ENCODE measurements around the gene CYP4F2. TPM values are rescaled to one million over a fixed set of nuclear protein-coding genes. Genes with fewer than 3 reads are reported as not detected.
"Not testable (repeated sequence)": the region's sequence is repeated elsewhere in the genome, so short reads cannot be mapped to it uniquely, and the experiment has no call there.

The CYP4F2 gene
- polyA plus RNA-seq, 1 donor from 2014 or later: not detected

DNA sequence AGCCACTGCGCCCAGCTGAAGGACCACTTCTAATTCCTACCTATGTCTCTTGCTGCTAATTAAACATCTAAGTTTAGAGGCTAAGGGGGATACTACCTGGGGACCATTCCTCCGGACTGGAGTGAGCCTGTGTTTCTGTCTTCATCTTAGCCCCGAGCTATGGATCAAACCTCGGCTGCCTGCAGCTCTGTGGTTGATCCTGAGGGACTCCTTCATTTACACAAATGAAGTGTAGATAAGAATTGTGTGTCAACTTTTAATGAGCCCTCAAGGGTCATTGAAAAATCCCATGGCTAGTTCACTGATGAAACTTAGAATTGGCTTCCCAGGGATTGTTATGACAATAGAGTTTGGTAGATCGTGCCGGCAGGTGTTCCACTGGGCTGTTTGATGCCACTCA, 51.0 kb downstream of the CYP4F2 start:
- H3K9me3 Mint-ChIP-seq: peaks cover 0 to 1% (median 0%) of the 10 kb centered on the region in 3 donors
- H3K4me1 Mint-ChIP-seq: peaks cover 0 to 6% (median 0%) of the 10 kb centered on the region in 3 donors
- no peak overlapping the region for H3K4me3 Mint-ChIP-seq
- H3K36me3 Mint-ChIP-seq: peaks cover 2% of the 10 kb centered on the region
- no peak overlapping the region for H3K27ac Mint-ChIP-seq
- peaks cover 20% of the 10 kb centered on the region for H3K27me3 Mint-ChIP-seq

DNA sequence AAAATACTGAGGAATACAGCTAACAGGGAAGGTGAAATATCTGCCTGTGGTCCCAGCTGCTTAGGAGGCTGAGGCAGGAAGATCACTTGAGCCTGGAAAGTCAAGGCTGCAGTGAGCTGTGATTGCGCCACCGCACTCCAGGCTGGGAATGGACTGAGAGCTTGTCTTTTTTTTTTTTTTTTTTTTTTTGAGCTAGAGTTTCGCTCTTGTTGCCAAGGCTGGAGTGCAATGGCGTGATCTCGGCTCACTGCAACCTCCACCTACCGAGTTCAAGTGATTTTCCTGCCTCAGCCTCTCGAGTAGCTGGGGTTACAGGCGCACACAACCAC, 54.0 kb downstream of the CYP4F2 start:
- not testable (repeated sequence) for H3K36me3 Mint-ChIP-seq, H3K27ac Mint-ChIP-seq, H3K4me3 Mint-ChIP-seq

DNA sequence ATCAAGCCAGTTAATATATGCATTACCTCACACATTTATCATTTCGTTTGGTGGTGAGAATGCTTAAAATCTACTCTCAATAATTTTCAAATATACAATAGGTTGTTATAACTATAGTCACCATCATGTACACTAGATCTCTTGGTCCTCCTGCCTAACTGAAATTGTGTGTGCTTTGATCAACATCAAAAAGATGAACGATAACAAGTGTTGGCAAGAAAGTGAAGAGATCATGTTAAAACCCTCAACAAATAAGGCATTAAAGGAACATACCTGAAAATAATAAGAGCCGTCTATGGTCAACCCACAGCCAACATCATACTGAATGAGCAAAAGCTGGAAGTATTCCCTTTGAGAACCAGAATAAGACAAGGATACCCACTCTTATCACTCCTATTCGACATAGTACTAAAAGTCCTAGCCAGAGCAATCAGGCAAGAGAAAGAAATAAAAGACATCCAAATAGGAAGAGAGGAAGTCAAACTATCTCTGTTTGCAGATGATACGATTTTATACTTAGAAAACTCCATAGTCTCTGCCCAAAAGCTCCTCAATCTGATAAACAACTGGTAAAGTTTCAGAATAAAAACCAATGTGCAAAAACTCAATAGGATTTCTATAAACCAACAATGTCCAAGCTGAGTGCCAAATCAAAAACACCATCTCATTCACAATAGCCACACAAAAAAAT, 54.5 kb downstream of the CYP4F2 start:
- no peak overlapping the region for H3K4me3 Mint-ChIP-seq

More for the DNA sequence above, 54.0 kb downstream of the CYP4F2 start:
- H3K27me3 Mint-ChIP-seq: peaks cover 21% of the 10 kb centered on the region
- not testable (repeated sequence) for H3K9me3 Mint-ChIP-seq, H3K4me1 Mint-ChIP-seq

DNA sequence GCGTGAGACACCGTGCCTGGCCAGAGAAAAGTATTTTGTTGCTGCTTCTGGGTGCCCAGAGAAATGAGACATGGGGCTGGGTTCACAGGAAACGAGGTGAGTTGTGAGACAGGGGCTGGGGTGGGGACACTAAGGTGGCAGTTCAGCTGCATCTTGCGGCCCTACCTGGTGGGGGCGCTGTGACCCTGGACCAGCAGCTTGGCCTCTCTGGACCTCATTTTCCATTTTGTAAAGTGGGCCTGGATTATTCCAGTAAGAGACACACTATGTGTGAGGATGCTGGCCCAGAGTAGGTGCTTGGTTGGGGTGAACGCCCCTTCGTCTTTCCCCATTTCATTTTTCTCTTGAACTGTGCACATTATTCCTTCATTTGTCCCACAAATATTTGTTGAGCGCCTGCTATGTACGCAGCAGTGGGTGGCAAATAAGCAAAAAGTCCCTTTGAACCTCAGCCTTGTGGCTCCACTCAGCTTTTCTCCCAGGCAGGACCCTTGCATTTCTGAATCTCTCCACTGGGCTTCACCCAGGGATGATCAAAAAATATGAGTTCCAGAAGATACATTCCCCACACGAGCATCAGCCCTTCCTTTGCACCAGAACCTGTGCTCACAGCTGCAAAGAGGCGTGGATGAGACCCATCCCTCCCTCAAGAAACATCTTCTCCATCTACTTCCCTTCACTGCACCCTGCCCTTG, 55.9 kb downstream of the CYP4F2 start:
- peak overlapping the region in 1 of 4 donors; percentile 30 for H3K4me3 Mint-ChIP-seq
- H3K27ac Mint-ChIP-seq: peak overlapping the region in 1 of 3 donors; percentile 19
- H3K4me1 Mint-ChIP-seq: peaks cover 4 to 14% (median 5%) of the 10 kb centered on the region in 3 donors
- peaks cover 0 to 1% (median 0%) of the 10 kb centered on the region in 3 donors for H3K9me3 Mint-ChIP-seq
- H3K36me3 Mint-ChIP-seq: peaks cover 2% of the 10 kb centered on the region
- H3K27me3 Mint-ChIP-seq: peaks cover 19% of the 10 kb centered on the region

More for the DNA sequence above, 54.5 kb downstream of the CYP4F2 start:
- Mint-ChIP-seq H3K9me3 (peaks cover 0 to 1% (median 0%) of the 10 kb centered on the region in 3 donors), H3K27me3 (peaks cover 21% of the 10 kb centered on the region), H3K4me1 (peaks cover 0 to 6% (median 0%) of the 10 kb centered on the region in 3 donors), H3K27ac (no peak overlapping the region), H3K36me3 (peaks cover 2% of the 10 kb centered on the region)

DNA sequence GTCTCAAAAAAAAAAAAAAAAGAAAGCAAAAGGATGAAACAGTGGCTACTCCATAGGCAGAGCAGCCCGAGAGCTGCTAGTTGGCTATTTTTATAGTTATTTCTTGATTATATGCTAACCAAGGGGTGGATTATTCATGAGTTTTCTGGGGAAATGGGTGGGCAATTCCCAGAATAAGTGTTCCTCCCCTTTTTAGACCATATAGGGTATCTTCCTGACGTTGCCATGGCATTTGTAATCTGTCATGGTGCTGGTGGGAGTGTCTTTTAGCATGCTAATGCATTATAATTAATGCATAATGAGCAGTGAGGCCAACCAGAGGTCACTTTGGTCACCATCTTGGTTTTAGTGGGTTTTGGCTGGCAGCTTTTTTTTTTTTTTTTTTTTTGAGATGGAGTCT, 57.0 kb downstream of the CYP4F2 start:
- Mint-ChIP-seq H3K9me3 (peaks cover 0 to 1% (median 0%) of the 10 kb centered on the region in 3 donors), H3K27me3 (peaks cover 13% of the 10 kb centered on the region), H3K36me3 (peaks cover 2% of the 10 kb centered on the region), H3K4me3 (no peak overlapping the region), H3K27ac (no peak overlapping the region), H3K4me1 (peaks cover 10 to 16% (median 10%) of the 10 kb centered on the region in 3 donors)

DNA sequence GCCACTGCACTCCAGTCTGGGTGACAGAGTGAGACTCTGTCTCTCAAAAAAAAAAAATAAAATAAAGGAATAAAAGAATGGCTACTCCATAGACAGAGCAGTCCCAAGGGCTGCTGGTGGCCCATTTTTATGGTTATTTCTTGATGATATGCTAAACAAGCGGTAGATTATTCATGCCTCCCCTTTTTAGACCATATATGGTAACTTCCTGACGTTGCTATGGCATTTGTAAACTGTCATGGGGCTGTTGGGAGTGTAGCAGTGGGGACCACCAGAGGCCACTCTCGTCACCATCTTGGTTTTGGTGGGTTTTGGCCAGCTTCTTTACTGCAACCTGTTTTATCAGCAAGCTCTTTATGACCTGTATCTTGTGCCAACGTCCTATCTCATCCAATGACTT, 58.0 kb downstream of the CYP4F2 start:
- H3K4me1 Mint-ChIP-seq: peaks cover 12 to 19% (median 12%) of the 10 kb centered on the region in 3 donors
- peaks cover 12% of the 10 kb centered on the region for H3K27me3 Mint-ChIP-seq
- peak overlapping the region in 2 of 4 donors; percentile 36 to 49 for H3K4me3 Mint-ChIP-seq
- H3K27ac Mint-ChIP-seq, H3K9me3 Mint-ChIP-seq, H3K36me3 Mint-ChIP-seq: not testable (repeated sequence)

DNA sequence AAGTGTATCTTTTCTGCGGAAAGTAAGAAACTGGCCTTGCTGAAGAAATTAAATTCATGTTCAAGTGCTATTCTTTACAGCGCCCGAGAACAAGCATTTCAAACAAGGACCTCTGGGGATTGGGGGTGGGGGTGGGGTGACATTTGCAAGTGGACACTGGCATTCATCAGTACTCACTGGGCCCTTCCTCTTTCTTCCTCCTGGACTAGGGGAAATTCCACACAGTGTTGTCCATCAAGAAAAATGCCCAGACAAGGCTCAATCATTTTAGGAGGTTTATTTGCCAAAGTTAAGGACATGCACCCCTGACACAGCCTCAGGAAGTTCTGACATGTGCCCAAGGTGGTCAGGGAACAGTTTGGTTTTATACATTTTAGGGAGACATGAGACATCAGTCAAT, 59.5 kb downstream of the CYP4F2 start:
- Mint-ChIP-seq H3K27me3 (peaks cover 5% of the 10 kb centered on the region), H3K36me3 (no peaks in the 10 kb centered on the region), H3K9me3 (no peaks in the 10 kb centered on the region), H3K4me1 (peaks cover 12 to 14% (median 12%) of the 10 kb centered on the region in 3 donors), H3K27ac (no peak overlapping the region), H3K4me3 (peak overlapping the region in 2 of 4 donors; percentile 17 to 81)

DNA sequence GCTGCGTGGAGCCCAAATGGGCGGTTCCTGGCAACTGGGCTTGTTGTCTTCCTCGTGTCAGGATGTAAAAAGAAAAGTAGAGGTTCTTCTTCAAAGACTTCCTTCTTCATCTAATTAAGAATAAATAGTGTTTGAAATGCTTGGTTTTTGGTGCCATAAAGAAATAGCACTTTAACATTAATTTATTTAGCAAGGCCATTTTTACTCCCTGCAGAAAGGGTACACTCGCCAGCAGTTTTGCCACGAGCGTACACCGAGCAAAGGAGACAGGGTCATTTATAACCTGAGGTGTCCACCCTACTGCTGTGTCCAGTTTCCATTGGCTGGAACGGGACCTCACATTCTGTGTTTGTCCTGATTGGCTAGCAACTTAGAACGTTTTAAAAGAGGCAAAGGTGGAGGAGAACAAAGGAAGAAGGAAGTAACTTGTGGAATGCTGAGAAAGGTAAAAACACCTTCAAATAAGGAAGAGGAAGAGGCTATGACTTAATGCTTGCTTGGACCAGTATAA, 60.6 kb downstream of the CYP4F2 start:
- Mint-ChIP-seq H3K27ac (peak overlapping the region; percentile 95 to 98 (median 97)), H3K4me3 (peak overlapping the region in 3 of 4 donors; percentile 87 to 99 (median 98)), H3K27me3 (peaks cover 3% of the 10 kb centered on the region), H3K9me3 (no peaks in the 10 kb centered on the region), H3K36me3 (no peaks in the 10 kb centered on the region), H3K4me1 (peaks cover 12 to 13% (median 12%) of the 10 kb centered on the region in 3 donors)

DNA sequence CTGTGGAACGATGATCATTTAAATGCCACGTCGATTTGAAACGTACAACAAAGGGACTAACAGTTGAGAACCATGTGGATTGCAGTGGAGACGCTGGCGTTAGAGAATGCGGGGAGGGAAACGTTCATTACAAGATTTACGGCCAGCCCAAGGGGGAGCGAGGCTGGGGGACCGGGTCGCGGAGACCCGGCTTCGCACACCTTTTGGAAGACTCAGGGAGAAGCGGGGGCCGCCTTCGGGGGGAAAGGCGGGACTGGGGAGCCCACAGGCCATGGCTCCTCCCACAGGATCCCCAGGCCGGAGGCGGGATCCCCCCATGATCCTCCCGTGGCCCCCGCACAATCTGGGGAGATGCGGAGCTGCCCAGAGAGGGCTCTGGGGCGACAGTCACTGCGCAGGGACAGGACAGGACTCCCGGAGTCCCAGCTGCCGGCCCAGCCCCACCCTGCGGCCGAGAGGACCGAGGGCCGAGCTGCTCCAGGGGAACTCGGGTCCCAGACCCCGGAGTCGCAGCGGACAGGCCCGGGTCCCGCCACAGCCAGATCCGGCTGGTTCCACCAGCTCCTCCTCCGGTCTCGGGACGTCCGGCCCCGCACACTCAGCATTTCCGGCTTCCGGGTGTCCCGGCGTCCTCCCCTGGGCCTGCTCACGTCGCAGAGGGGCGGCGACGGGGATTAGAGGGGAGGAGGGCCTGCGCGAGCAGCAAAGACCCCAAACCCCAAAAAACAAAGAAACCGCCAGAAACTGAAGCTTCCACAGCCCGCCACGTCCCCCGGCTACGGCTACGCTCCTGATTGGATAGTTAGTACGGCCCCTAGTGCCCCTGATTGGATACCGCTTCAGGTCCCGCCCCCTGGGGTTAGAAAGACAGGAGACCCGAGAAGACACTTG, 61.3 kb downstream of the CYP4F2 start:
- peak overlapping the region; percentile 95 to 98 (median 97) for H3K27ac Mint-ChIP-seq
- peak overlapping the region in 3 of 4 donors; percentile 87 to 99 (median 98) for H3K4me3 Mint-ChIP-seq
- peaks cover 12 to 13% (median 12%) of the 10 kb centered on the region in 3 donors for H3K4me1 Mint-ChIP-seq

DNA sequence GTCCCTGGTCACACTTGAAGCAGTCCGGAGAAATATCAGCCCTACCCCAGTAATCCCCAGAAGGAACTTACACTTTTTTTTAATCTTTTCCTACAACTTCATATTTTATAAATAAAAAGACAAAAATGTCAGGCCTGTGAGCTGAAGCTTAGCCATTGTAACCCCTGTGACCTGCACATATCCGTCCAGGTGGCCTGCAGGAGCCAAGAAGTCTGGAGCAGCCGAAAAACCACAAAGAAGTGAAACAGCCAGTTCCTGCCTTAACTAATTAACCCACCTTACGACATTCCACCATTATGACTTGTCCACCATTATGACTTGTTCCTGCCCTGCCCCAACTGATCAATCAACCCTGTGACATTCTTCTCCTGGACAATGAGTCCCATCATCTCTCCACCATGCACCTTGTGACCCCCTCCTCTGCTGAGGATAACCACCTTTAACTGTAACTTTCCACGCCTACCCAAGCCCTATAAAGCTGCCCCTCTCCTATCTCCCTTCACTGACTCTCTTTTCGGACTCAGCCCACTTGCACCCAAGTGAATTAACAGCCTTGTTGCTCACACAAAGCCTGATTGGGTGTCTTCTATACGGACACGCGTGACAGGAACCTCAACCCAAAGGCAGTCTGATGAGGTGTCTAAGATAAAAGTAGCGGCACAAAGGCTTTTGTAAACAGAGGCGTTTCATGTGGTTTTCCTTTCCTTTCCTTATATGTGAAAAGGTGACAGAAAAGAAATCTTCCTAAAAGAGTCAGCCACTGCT, 62.1 kb downstream of the CYP4F2 start:
- not testable (repeated sequence) for H3K36me3 Mint-ChIP-seq, H3K9me3 Mint-ChIP-seq, H3K27me3 Mint-ChIP-seq
- Mint-ChIP-seq H3K4me3 (peak overlapping the region in 3 of 4 donors; percentile 87 to 99 (median 98)), H3K27ac (peak overlapping the region; percentile 95 to 98 (median 97)), H3K4me1 (peaks cover 12 to 13% (median 12%) of the 10 kb centered on the region in 3 donors)

More for the DNA sequence above, 61.3 kb downstream of the CYP4F2 start:
- H3K36me3 Mint-ChIP-seq: no peaks in the 10 kb centered on the region
- H3K27me3 Mint-ChIP-seq: peaks cover 3% of the 10 kb centered on the region
- no peaks in the 10 kb centered on the region for H3K9me3 Mint-ChIP-seq

DNA sequence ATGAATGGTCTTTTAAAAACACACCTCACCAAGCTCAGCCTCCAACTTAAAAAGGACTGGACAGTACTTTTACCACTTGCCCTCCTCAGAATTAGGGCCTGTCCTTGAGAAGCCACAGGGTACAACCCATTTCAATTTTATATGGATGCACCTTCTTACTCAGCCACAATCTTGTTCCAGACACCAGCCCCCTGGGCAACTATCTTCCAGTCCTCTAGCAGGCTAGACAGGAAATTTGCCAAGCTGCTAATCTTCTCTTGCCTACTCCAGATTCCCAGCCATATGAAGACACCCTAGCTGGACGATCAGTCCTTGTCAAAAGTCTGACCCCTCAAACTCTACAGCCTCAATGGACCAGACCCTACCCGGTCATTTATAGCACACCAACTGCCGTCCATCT, 63.6 kb downstream of the CYP4F2 start:
- H3K9me3 Mint-ChIP-seq, H3K27me3 Mint-ChIP-seq, H3K27ac Mint-ChIP-seq, H3K36me3 Mint-ChIP-seq, H3K4me3 Mint-ChIP-seq: not testable (repeated sequence)
- H3K4me1 Mint-ChIP-seq: peaks cover 12 to 13% (median 12%) of the 10 kb centered on the region in 3 donors

DNA sequence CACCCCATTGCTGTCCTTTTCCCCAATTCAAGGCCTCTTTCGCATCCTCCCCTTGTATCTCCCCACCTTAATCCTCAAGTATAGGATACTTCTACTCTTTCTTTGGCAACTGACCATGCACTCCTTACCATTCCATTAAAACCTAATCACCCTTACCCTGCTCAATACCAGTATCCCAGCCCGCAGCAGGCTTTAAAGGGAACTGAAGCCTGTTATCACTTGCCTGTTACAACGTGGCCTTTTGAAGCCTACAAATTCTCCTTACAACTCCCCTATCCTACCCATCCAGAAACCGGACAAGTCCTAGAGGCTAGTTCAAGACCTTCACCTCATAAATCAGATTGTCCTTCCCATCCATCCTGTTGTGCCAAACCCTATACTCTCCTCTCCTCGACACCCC, 66.2 kb downstream of the CYP4F2 start:
- no peak overlapping the region for H3K4me3 Mint-ChIP-seq

DNA sequence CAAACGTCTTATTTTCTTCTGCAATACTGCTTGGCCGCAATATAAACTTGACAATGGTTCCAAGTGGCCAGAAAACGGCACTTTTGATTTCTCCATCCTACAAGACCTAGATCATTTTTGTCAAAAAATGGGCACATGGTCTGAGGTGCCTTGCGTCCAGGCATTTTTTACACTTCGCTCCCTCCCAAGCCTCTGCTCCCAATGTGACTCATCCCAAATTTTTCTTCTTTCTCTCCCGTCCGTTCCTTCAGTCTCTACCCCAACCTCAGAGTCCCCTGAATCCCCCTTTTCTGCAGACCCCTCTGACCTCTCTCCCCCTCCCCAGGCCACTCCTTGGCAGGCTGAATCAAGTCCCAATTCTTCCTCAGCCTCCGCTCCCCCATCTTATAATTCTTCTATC, 68.1 kb downstream of the CYP4F2 start:
- Mint-ChIP-seq H3K4me1 (peaks cover 0 to 3% (median 0%) of the 10 kb centered on the region in 3 donors), H3K27me3 (peaks cover 7% of the 10 kb centered on the region), H3K36me3 (peaks cover 2% of the 10 kb centered on the region), H3K27ac (no peak overlapping the region), H3K9me3 (no peaks in the 10 kb centered on the region), H3K4me3 (no peak overlapping the region)

More for the DNA sequence above, 66.2 kb downstream of the CYP4F2 start:
- peaks cover 2% of the 10 kb centered on the region for H3K36me3 Mint-ChIP-seq
- no peak overlapping the region for H3K27ac Mint-ChIP-seq
- H3K27me3 Mint-ChIP-seq: peaks cover 7% of the 10 kb centered on the region
- peaks cover 5 to 7% (median 6%) of the 10 kb centered on the region in 3 donors for H3K4me1 Mint-ChIP-seq
- H3K9me3 Mint-ChIP-seq: no peaks in the 10 kb centered on the region

DNA sequence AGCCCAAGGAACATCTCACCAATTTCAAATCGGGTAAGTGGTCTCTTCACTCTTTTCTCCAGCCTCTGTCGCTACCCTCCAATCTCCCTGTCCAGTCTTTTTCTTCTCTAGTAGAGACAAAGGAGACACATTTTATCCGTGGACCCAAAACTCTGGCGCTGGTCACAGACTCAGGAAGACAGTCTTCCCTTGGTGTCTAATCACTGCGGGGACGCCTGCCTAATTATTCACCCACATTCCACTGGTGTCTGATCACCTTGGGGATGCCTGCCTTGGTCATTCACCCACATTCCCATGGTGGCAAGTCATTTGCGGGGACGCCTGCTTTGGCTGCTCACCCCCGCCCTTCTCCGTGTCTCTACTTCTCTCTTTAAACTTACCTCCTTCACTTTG, 68.6 kb downstream of the CYP4F2 start:
- H3K4me1 Mint-ChIP-seq: peaks cover 0 to 3% (median 0%) of the 10 kb centered on the region in 3 donors
- no peak overlapping the region for H3K27ac Mint-ChIP-seq
- H3K27me3 Mint-ChIP-seq: peaks cover 7% of the 10 kb centered on the region
- no peaks in the 10 kb centered on the region for H3K9me3 Mint-ChIP-seq
- H3K4me3 Mint-ChIP-seq: no peak overlapping the region
- H3K36me3 Mint-ChIP-seq: peaks cover 2% of the 10 kb centered on the region

Measured in IgD-negative memory B cell (primary cell).